ENCODE data around the gene UBL7.

UBL7 gene

GRCh38 chr15:74403991-74404563 lies 56.9 kb downstream of the UBL7 start:
- peak; percentile 79 for DNase-seq

- no peak for DNase-seq
Measured at GRCh38 chr15:74403588-74403919, 57.4 kb downstream of the UBL7 start.

- no peak for DNase-seq
Measured at GRCh38 chr15:74402873-74403587, 57.9 kb downstream of the UBL7 start.

DNA sequence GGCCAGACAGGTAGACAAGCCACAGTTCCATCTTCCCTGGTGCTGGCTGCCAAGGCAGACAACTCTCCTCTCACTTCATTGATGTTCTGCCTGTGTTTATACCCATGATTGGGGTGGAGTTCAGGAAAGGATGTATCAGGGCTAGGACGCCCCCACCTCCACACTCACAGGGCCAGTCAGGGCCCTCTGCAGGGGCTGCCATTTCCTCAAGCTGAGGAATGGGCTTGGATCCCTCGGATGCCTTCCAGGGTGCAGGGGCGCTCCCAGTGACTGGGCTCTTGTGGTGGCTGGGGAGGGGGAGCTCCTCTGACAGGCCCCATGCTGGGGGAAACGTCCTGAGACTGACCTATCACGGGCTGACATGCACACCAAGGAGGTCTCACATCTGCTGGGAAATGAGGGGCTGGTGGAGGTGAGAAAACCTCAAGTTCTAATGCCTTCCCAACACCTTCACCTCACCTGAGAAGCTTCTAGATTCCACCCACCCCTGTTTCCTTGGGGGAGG lies 58.6 kb downstream of the UBL7 start:
- DNase-seq, result no peak

- no peak for DNase-seq
Measured at GRCh38 chr15:74400915-74401757, 59.8 kb downstream of the UBL7 start.

- no peak for DNase-seq
Measured at GRCh38 chr15:74400313-74400860, 60.6 kb downstream of the UBL7 start.

DNA sequence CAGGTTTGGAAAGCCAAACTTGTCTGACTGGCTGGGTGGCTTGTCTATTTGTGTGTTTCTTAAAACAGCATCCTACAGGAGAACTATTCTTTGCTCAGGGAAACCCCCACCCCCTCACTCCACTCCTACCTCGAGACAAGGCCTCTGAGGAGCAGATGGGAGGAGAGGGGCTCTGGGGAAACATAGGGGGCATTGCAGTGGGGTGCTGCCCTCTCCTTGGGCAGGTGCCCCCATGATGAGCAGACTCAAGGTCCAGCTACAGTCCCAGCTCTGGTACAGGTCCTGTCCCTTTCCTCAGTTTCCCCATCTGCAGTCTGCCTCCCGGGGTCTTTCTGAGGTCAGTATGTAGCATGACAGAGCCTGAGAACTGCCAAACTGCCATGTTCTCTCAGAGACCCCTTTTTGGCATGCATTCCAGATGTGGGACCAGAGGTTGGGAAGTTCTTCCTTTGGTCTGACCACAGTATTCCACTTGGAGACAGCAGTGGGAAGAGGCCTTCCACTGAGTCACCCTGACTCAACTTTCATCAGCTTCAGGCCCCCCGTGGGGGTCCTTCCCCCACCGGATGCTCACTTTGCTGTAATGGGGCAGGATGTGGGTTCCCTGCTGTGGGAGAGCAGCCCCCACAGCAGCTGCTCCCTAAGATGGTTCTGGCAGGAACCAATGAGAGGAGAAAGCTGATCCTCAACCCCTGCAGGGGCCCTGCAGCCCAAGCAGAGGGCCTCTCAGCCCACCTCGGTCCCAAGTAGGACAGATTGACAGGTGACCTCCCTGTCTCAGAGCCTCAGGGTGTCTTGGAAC lies 61.2 kb downstream of the UBL7 start:
- DNase-seq, result peak; percentile 15

DNA sequence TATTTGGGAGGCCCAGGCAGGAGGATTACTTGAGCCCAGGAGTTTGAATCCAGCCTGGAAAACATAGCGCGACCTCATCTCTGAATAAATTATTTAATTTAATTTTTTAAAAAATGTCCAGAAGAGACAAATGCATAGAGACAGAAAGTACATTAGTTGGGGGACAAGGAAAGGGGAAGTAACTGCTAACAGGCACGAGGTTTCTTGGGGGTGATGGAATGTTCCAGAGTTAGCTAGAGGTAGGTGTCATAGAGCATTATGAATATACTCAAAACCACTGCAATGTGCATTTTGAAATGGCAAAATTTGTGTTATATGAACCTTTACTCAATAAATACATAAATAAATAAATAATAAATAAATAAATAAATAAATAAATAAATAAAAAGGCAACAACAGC lies 61.9 kb downstream of the UBL7 start:
- DNase-seq, result no peak

GRCh38 chr15:74398183-74398582 lies 62.8 kb downstream of the UBL7 start:
- DNase-seq, result no peak

- no peak for DNase-seq
Measured at GRCh38 chr15:74397239-74398068, 63.5 kb downstream of the UBL7 start.

- peak; percentile 31 for DNase-seq
Measured at GRCh38 chr15:74396445-74397238, 64.3 kb downstream of the UBL7 start.

DNA sequence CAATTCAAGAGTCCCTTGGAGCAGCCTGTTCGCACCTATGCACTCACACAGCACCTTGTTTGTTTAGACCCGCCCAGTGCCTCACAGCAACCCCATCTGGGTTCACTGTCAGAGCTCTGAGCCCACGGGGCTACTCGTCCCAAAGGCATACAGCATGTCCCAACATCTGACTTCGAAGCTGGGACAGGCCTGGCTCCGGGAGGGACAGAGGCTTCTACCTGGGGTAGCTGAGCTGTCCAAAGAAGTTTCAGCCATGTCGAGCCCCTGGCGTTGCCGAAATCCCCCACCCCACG lies 64.9 kb downstream of the UBL7 start:
- DNase-seq, result peak; percentile 15
